HG03159 (cell line): ENCODE data around the gene PBX1.

Experiments used
- ATAC-seq: cut with Tn5 transposase; IDR thresholded peaks from one replicate; pipeline ENCODE4 v1.9.1; 2021; ENCODE audit warnings: mild to moderate bottlenecking, moderate library complexity; ENCODE audit not compliant: unreplicated experiment

The PBX1 gene

DNA sequence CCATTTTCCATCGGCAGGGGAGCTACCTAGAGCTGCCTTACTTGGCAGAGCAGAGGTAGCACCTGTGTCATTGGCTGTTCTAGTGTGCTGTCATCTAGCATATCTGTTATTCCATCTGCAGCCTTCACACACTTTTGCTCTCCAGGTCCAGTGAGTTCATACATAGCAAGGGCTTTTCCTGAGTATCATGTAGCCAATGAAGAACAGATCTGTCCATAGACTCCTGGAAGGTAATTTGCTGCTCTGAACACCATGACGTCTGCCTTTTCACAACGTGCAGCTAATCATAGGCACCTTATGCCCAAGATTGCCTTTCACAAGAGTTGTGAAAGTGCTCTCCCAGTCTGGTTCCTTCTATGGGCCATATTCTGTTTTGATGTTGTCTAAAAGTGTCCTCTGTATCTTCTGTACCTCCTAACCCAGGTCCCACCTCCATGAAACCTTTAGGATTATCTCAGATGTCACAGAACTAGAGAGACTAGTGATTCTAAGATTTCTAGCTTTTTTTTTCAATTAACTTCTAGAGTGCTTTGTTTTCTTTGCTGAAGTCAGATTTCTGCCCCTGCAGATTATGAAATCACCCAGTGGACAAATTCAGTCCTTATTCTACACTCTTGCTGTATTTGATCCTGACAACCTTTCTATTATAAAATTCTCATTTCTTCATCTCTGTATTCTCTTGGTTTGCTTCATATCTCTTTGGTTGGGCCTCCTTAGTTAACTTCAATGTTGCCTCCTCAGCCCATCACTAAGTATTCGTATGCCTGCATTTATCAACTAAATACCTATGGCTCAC is 134.8 kb downstream of the PBX1 start:
- ATAC-seq: no peak

DNA sequence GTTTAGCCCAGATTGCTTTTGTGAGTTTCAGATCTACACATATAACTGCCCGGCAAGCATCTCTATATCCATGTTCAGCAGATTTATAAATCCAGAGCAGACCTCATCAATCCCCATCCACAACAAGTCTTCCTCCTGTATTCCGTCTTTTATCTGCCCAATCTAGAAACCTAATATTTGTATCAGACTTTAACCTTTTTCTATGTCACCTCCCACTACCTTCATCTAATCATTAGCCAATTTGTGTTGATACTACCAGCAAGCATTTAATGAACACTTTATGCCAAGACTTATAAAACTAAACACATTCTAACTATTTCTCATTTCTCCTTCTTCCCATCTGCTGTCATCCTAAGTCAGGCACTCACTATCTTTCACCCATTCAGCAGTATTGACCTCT is 135.5 kb downstream of the PBX1 start:
- no peak for ATAC-seq

DNA sequence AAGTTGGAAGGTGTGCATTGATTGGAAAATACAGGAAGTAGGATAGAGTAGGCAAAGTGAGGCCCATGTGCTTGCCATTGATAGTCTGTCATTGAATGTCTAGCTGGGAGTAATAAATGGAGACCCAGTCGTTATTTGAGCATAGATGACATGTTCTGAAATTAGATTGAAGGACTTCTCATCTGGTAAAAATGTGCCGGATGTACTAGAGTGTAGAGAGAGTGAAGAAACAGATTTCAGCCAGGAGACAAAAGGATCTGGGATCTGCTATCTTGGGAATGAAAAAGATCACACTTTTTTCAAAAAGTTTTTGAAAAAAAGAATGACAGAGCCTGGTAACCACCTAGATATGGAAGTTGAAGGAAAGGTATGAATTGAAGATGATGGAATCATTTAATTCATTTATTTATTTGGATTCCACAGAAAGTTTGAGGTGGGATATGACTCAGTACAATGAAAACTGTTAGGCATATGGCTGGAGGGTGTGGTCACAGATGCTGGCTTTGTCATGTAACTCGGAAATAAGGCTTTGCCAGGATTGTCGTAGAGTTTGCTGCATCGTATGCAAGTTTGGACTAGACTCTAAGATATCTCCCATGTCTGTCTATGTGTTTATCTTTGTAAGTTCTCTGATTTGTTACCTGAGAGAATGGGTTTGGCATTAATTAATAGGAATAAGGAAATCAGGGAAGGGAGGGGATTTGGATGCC is 137.1 kb downstream of the PBX1 start:
- no peak for ATAC-seq

DNA sequence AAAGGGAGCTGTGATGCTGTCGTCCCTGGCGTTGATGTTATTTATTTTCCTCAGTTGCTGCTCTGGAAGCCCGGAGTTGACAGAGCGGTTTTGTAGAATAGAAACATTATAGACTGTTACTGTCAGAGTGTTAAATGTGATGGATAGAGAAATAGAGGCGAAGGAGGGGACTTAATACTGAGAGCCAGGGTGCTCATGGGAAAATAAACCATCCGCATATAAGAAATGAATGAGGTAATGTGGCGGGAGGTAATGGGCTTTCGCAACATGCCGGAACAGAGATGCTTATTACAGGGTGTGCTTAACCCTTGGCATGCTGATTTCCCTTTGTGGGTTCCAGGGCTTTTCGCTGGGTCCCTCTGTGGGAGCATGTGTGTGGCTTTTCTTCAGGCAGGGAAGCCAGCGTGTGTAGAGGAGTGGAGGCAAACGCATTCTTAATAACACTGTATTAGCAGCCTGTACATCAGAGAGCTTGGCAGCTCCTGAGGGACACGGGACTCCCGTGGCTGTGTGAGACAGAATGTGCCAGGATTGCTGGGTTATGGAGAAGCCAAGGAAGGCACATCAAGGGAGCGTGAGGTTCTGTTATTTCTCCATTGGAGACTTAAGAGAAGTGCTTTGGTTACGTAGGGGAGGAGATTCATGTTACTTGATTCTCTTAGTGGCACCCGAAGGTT is 141.0 kb downstream of the PBX1 start:
- no peak for ATAC-seq

DNA sequence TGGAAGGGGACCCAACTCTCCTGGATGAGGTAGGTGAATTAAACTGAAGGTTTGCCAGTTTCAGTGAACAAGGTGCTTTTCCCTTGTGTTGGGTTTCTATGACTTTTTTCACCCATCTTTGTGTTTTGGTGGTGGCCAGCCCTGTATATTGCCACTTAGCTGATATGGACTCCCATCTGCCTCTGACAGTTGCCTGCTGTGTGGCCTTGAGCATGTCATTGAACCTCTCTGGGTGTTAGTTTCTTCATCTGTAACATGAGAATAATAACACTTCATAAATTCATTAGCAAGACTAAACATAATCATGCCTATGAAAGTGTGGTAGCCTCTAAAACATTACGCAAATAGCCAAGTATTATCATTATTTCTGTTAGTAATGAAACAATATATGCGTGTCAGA is 141.7 kb downstream of the PBX1 start:
- no peak for ATAC-seq

DNA sequence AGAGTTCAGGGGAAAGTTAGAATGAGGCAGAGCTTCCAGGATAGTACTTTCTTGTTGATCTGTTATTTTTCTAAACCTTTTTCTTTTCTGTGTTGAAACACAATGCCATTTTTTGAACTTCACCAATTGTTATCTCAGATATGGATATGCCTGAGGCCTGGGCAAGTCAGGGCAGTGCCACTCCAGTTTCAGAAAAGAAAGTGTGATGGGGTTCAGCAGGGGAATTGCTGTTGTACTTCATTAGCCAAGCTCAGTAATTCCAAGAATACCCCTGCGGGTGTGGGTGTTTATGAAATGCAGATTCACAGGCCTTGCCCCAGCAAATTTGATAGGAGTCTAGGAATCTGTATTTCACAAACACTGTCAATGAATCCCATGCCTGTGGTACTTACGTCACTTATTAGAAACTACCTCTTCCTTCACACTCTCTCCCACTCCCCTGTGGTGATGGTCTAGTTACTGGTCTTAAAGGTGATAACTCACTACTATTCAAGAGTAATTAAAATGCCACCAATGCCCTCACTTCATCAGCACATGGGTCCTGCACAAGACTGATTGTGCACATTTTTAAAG is 142.3 kb downstream of the PBX1 start:
- no peak for ATAC-seq

DNA sequence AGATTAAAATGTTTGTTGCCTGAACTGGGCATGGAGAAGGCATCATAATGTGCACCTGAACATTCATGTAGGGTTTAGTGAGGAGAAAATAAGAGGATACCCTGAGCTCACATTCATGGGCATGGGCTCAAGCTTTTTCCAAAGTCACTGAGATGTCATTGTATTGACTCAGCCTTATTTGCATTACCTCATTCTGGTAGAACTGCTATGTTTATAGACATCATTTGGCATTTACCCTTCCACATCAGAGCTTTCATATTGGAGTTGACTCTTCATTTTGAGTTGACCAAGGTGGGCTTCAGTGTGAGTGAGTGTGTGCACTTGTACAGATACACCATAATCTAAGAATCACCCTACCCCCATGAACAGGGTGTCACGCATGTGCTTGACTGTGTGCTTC is 143.2 kb downstream of the PBX1 start:
- ATAC-seq: no peak

DNA sequence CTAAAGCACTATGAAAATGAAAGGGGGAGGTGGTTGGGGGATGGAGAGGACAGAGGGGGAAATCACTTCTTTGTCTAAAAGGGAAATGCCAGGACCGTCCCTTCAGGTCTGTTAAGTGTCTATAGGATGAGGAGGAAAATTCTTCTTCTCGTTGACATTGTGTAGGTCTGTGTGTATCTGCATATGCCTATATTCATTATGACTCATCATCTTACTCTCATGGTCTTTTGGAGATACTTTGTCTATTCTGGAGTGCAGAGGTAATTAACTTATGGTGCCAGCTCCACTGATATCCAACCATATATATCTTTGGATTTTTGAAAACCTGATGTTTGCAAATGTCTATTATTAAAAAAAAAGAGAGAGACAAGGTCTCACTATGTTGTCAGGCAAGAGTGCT is 143.7 kb downstream of the PBX1 start:
- ATAC-seq: no peak

DNA sequence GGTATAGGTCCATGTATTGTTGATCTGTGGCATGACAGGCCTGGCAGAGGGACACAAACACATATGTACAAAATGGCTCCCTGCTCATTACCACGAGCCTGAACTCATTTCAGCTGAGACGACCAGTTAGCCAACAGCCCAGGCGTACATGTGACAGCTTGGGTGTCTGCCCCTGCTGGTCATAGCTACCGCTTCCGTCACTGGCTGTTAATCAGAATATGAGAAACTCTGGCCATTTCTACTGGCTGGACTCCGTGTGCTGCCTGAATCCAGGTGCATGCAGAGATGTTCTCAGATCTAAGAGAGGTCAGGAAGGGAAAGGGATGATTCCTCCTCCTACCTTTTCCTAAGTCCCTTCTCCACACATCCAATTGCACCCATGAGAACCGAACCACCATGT is 144.5 kb downstream of the PBX1 start:
- no peak for ATAC-seq

DNA sequence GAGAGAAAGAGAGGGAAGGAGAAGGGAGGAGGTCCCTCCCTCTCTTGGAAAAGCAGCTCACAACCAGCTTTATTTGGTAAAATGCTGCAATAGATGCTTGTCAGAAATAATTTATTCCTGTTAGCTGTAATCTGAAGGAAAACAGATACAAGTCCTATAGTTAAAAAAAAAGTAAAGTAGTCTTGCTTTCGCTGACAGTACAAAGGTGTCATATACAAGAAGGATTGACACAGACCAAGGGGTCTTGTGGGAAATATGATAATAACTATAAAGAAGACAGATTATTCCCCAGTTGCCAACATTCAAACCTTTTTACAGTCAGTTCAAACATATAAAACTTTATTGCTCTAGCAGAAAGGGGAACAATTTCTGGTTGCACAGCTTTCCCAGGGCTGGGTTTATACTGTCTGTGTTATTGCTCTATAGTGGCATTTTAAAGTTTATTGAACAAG is 145.0 kb downstream of the PBX1 start:
- no peak for ATAC-seq

DNA sequence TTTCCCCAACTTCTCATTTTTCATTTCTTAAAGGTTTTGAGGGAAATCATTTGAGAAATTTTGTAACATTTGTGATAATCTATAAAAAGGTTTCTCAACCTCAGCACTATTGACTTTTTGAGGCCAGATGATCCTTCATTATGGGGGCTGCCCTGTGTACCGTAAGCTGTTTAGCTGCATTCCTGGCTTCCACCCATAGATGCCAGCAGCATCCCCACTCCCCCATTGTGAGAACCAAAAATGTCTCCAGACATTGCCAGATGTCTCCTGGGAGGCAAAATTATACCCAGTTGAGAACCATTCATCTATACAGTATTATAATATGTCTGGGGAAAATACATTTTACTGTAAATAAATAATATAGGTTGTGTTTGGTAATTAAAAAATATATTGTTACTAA is 146.0 kb downstream of the PBX1 start:
- no peak for ATAC-seq

DNA sequence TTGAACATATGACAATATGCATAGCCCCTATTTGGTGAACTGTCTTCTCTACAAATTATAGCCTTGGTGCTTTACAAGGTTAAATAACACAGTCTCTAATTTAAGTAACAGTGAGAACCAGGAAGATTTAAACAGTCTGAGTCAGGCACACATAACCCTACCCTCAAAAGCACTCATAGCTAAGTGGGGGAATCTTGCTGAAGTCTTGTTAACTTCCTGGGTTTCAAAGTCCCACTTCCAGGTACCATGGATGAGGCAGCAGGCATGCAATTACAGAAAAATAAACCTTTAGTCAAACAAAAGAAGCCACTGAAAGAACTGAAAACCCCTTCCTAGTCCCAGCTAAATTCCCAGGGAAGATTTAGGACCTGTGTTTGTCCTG is 147.6 kb downstream of the PBX1 start:
- ATAC-seq: no peak

DNA sequence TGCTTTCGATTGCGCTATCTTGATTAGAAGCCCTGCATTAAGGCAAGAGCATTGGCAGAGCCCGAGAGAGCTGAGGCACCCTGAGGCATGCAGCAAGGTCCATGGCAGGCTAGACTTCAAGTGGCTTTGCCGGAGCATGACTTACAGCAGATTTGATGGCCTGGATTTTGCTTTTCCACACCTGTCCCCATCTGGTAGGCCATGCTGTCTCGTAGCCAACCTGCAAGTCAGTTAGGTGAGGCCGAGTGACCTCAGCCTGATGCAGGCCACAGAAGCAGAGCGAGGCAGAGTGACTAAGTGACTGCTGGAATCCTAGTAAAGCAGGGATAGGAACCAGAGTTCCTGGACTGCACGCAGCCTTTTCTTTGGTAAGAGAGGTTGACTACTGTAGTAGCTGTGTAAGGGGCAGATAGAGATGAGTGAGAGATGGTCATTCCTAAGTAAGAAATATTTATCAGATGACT is 148.9 kb downstream of the PBX1 start:
- no peak for ATAC-seq

DNA sequence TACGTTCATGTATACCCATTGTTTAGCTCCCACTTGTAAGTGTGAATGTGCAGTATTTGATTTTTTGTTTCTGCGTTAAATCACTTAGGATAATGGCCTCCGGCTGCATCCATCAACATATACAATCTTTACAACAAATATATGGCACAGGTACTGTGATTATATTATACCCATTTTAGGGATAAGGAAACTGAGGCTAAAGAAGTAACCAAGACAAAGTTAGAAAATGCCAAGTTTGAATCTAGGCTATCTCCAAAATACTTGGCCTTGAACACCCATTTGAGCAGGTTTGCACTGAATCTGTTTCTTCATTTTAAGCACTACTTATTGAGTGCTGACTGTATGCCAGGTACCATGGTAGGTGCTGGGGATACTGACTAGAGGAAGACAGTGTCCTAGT is 149.6 kb downstream of the PBX1 start:
- ATAC-seq: no peak

DNA sequence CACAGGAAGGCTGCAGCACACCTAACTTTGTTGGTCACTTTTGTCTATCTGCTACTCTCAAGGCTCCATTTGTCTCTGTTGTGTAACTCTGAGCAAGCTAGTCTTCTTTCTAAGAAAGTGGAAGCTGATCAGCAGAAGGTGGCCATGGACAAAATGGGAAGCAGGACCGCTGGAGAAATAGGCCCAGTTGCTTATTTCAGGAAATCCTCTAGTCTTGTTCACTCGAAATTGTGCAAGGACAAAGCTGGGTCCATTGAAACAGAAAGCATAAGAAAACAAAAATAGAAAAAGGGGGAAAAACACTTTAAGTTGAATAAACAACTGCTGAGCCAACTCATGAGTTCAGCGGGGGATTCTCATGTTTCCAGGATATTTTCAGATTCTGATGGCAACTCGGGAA is 150.1 kb downstream of the PBX1 start:
- no peak for ATAC-seq

DNA sequence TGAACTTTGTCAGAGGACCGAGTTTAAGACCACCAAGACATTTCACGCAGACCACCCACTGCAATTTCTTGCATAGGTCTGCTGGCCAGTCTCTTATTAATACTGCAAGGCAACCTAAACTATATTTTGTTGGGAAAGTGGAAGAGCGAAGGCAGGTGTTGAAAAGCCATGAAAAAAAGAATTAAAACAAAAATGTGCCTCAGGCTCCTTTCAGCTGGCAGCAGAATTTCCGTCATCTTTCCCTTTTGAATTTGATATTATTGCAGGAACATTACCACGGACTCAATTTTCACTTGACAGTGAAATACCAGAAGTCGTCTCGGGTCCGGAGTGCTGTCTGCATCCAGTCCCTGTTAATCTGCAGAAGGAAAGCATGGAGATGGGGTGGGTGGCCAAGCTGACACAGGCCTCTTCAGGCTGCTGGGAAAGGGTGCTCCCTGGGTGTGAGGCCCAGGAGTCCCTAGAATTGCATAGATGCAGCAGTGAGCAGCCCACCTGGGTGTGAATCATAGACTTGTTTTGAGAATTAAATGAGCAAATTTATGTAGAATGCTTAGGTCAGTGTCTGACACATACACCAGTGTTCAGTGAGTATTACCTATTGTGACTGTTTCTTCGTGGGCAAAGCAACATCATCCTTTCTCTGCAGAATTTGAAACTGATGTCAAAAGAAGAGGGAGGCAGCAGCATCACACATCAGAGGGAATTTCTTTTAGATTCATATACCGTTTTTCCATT is 150.7 kb downstream of the PBX1 start:
- ATAC-seq: no peak

DNA sequence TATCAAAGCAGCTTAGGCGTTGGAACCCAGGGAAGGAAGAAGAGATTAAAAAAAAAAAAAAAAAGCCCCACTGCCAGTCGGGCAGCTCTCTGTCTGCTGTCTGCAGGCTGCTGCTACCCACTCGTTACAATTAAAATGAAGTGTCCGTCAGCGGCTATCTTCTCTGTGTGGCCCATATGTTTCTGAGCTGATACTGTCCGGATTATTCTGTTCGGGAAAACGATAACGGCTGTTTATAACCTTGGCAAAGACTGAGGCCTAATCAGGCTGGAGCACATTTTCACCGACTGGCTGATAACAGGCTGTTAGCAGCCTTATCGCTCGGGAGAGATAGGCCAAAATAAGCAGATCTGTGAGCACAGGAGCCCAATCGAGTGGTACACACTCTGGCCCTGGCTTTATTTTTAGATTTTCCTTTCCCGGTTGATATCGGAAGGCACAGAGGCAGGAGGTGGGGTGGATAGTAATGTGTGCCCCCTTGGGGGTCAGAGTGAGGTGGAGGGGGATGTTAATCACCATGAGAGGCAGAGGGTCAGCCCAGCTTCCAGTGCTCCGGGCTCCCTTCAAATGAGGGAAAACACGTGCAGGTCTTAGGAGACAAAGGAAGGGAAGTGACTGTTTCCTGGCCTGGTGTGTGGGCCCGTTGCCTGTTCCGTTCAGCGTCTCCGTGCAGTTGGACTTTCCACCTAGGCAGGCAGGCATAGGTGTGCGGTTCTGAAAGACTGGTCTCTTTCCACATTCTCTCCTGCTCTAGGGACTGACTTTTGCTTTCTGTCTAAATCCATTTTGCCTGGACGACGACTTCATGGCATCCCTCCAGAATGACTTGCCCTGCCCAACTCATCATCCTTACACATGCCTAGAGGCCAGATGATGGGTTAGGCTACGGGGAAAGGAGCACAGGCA is 153.4 kb downstream of the PBX1 start:
- ATAC-seq: no peak

DNA sequence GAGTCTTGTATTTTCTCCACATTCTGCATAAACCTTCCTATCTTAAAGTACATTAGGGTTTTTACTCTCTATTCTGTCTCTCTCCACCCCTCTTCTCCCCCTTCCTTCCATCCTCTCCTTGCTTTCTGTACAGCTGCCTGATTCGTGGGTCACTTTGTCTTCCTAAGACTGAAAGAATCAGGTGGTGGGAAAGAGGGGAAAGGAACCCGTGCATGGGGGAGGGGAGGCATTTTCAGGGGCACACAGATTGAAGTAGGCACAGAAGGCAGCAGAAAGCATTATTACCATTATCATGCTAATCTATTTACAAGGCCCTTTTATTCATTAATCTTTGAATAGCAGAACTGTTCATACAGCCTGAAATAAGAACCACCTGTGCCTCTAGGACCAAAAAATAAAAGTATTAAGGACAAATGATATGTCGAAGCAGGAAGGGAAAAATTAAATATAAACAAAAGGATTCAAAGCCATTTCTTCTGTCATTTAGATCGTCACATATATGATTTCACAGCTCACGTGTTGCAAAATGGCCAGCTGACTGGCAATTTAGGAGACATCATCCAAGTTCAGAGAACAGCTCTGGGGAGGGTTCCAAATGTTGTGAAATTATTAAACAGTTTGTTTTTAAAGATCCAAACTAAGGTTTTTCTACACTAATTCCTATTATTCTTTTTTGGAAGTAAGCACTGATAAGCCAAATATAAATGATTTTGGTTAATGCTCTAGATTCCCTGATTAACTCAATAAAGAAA is 154.6 kb downstream of the PBX1 start:
- ATAC-seq: no peak
